ENCODE measurements around the gene DCDC2.
"Not testable (repeated sequence)": the region's sequence is repeated elsewhere in the genome, so short reads cannot be mapped to it uniquely, and the experiment has no call there.

DCDC2 gene

GRCh38 chr6:24272148-24272547, 85.7 kb downstream of the DCDC2 start:
- TF ChIP-seq CTCF (IDR thresholded peaks at IDR 0.05; ENCODE audit: extremely low read depth, insufficient read depth, missing control alignments): no peak
- no peak for DNase-seq (ENCODE audit: low spot score)
- in situ Hi-C loops (cut with MboI; ENCODE audit: low pct_unique_long_range_greater_than_20kb, low sequenced_read_pairs, unreplicated experiment): loop anchor here (25.0 kb wide), 1 partner anchor 210 kb away; no protein-coding TSS in a partner anchor

GRCh38 chr6:24270011-24270410, 87.8 kb downstream of the DCDC2 start:
- in situ Hi-C loops (cut with MboI; ENCODE audit: low pct_unique_long_range_greater_than_20kb, low sequenced_read_pairs, unreplicated experiment): loop anchor here (25.0 kb wide), 1 partner anchor 208 kb away; no protein-coding TSS in a partner anchor
- no peak for TF ChIP-seq CTCF (IDR thresholded peaks at IDR 0.05; ENCODE audit: extremely low read depth, insufficient read depth, missing control alignments)
- DNase-seq (ENCODE audit: low spot score): no peak

GRCh38 chr6:24258214-24258613, 99.6 kb downstream of the DCDC2 start:
- DNase-seq (ENCODE audit: low spot score): not testable (repeated sequence)
- in situ Hi-C loops (cut with MboI; ENCODE audit: low pct_unique_long_range_greater_than_20kb, low sequenced_read_pairs, unreplicated experiment): loop anchor here (25.0 kb wide), 1 partner anchor 196 kb away; no protein-coding TSS in a partner anchor

GRCh38 chr6:24257282-24257681, 100.6 kb downstream of the DCDC2 start:
- no peak for DNase-seq (ENCODE audit: low spot score)

GRCh38 chr6:24255676-24256075, 102.2 kb downstream of the DCDC2 start:
- TF ChIP-seq CTCF (IDR thresholded peaks at IDR 0.05; ENCODE audit: extremely low read depth, insufficient read depth, missing control alignments): no peak
- in situ Hi-C loops (cut with MboI; ENCODE audit: low pct_unique_long_range_greater_than_20kb, low sequenced_read_pairs, unreplicated experiment): loop anchor here (25.0 kb wide), 1 partner anchor 193 kb away; no protein-coding TSS in a partner anchor

More at GRCh38 chr6:24257282-24257681, 100.6 kb downstream of the DCDC2 start:
- in situ Hi-C loops (cut with MboI; ENCODE audit: low pct_unique_long_range_greater_than_20kb, low sequenced_read_pairs, unreplicated experiment): loop anchor here (25.0 kb wide), 1 partner anchor 195 kb away; no protein-coding TSS in a partner anchor
- TF ChIP-seq CTCF (IDR thresholded peaks at IDR 0.05; ENCODE audit: extremely low read depth, insufficient read depth, missing control alignments): no peak

GRCh38 chr6:24253360-24253759, 104.5 kb downstream of the DCDC2 start:
- no peak for TF ChIP-seq CTCF (IDR thresholded peaks at IDR 0.05; ENCODE audit: extremely low read depth, insufficient read depth, missing control alignments)
- no peak for DNase-seq (ENCODE audit: low spot score)
- in situ Hi-C loops (cut with MboI; ENCODE audit: low pct_unique_long_range_greater_than_20kb, low sequenced_read_pairs, unreplicated experiment): loop anchor here (25.0 kb wide), 1 partner anchor 191 kb away; no protein-coding TSS in a partner anchor

More at GRCh38 chr6:24255676-24256075, 102.2 kb downstream of the DCDC2 start:
- peak; percentile 15 for DNase-seq (ENCODE audit: low spot score)

- no peak for TF ChIP-seq CTCF (IDR thresholded peaks at IDR 0.05; ENCODE audit: extremely low read depth, insufficient read depth, missing control alignments)
- in situ Hi-C loops (cut with MboI; ENCODE audit: low pct_unique_long_range_greater_than_20kb, low sequenced_read_pairs, unreplicated experiment): loop anchor here (25.0 kb wide), 1 partner anchor 190 kb away; no protein-coding TSS in a partner anchor
- no peak for DNase-seq (ENCODE audit: low spot score)
These were observed 105.6 kb downstream of the DCDC2 start for GRCh38 chr6:24252280-24252679.

All from GM13977 (cell line).